Esophagus squamous epithelium (tissue), 5 donors: Measurements from ENCODE around the gene UIMC1. TPM values are rescaled to one million over a fixed set of nuclear protein-coding genes. Genes with fewer than 3 reads are reported as not detected.

Experiments
- DNase-seq: peaks from one replicate; lab custom pipeline; 2025; lab: John Stamatoyannopoulos, UW
- H3K27ac ChIP-seq, 4 donors: fragments of 200-600 bp; sonication (generic); one replicate each; pipeline ENCODE4 v1.5.1; 2016 to 2019; ENCODE audit warnings: mild to moderate bottlenecking in 1 of 4
- H3K27me3 ChIP-seq, 4 donors: fragments of 200-600 bp; sonication (generic); 1 replicate in 3 of 4; 2 replicates in 1 of 4; pipeline versions ENCODE4 v1.5.1 to v1.6.0; 2017 to 2021; ENCODE audit warnings: antibody characterized with exemption in 1 of 4
- H3K36me3 ChIP-seq, 3 donors: fragments of 200-600 bp; sonication (generic); one replicate each; pipeline ENCODE4 v1.5.1; 2016 to 2019
- H3K4me1 ChIP-seq, 3 donors: fragments of 200-600 bp; sonication (generic); one replicate each; pipeline ENCODE4 v1.5.1; 2017 to 2019
- H3K4me3 ChIP-seq, 4 donors: fragments of 200-600 bp; sonication (generic); 1 replicate in 3 of 4; 2 replicates in 1 of 4; pipeline ENCODE4 v1.5.1; 2016 to 2019; ENCODE audit warnings: mild to moderate bottlenecking in 2 of 4, moderate library complexity in 1 of 4
- H3K9me3 ChIP-seq, 3 donors: fragments of 200-600 bp; sonication (generic); one replicate each; pipeline ENCODE4 v1.5.1; 2016 to 2019
- CTCF ChIP-seq, 6 experiments: fragments of 450-650 bp in 4 of 6; fragments of 200-600 bp in 2 of 6; sonication (generic) in 2 of 6; IDR thresholded peaks; one replicate each; pipeline ENCODE4 v1.5.1; 2016 to 2019; ENCODE audit warnings: antibody characterized with exemption in 6 of 6, mild to moderate bottlenecking in 4 of 6, moderate library complexity in 4 of 6
- POLR2A ChIP-seq, 4 donors: fragments of 450-650 bp; IDR thresholded peaks; one replicate each; pipeline ENCODE4 v1.6.1; 2017; ENCODE audit warnings: antibody characterized with exemption in 4 of 4, mild to moderate bottlenecking in 4 of 4, moderate library complexity in 3 of 4
- WGBS, 2 donors: methylation state at CpG; one replicate each; pipeline ENCODE4 v1.1.5; 2018; 5-methylcytosine and 5-hydroxymethylcytosine counted together
- intact Hi-C: fragments of 100-400 bp; cut with DNase I; formaldehyde crosslinking; loops from one replicate; pipeline ENCODE4 v1.15.0; 2022
- total RNA-seq, 4 donors: library from RNA; depleted of rRNA; stranded (reverse); fragments of >200 nt; gene quantifications; one replicate each; pipeline ENCODE4 v1.1.0, GENCODE V29; 2016
- donor health status: DM: yes; HTN: yes; CAD: no.

The UIMC1 gene
- total RNA-seq, 4 donors from 2014 or later: 10.3 to 38.1 (median 15.6) TPM

- intact Hi-C loops: no loop called here
- Histone ChIP-seq H3K4me3 (no peak overlapping the region), H3K9me3 (no peaks in the 10 kb centered on the region), H3K36me3 (peaks cover 0 to 73% (median 8%) of the 10 kb centered on the region in 3 donors), H3K27me3 (no peaks in the 10 kb centered on the region), H3K27ac (no peak overlapping the region), H3K4me1 (no peaks in the 10 kb centered on the region)
- DNase-seq: no peak
- 69 to 76% methylated on average over 2 of the region's 2 CpGs for WGBS, 2 donors
- TF ChIP-seq POLR2A (IDR thresholded peaks at IDR 0.05): no peak
- no peak for TF ChIP-seq CTCF (IDR thresholded peaks at IDR 0.05)
Measured at GRCh38 chr5:176912115-176912514, 94.5 kb downstream of the UIMC1 start.

GRCh38 chr5:176908675-176909368 lies 97.8 kb downstream of the UIMC1 start:
- Histone ChIP-seq H3K27me3 (no peaks in the 10 kb centered on the region), H3K4me1 (no peaks in the 10 kb centered on the region), H3K27ac (no peak overlapping the region), H3K9me3 (no peaks in the 10 kb centered on the region), H3K36me3 (peaks cover 0 to 83% (median 26%) of the 10 kb centered on the region in 3 donors), H3K4me3 (no peak overlapping the region)
- 89 to 92% methylated on average over 5 of the region's 5 CpGs for WGBS, 2 donors
- TF ChIP-seq CTCF (IDR thresholded peaks at IDR 0.05) (no peak), POLR2A (IDR thresholded peaks at IDR 0.05) (no peak)
- DNase-seq: no peak
- intact Hi-C loops: no loop called here

- H3K36me3 ChIP-seq: peaks cover 0 to 100% (median 31%) of the 10 kb centered on the region in 3 donors
- H3K4me3 ChIP-seq: no peak overlapping the region
- H3K4me1 ChIP-seq: no peaks in the 10 kb centered on the region
- H3K27me3 ChIP-seq: no peaks in the 10 kb centered on the region
- H3K9me3 ChIP-seq: no peaks in the 10 kb centered on the region
- no peak overlapping the region for H3K27ac ChIP-seq
- no peak for DNase-seq
- intact Hi-C loops: no loop called here
- WGBS, 2 donors: 83 to 86% methylated on average over 3 of the region's 3 CpGs
- no peak for TF ChIP-seq CTCF (IDR thresholded peaks at IDR 0.05)
- no peak for TF ChIP-seq POLR2A (IDR thresholded peaks at IDR 0.05)
Measured at GRCh38 chr5:176906796-176907195, 99.8 kb downstream of the UIMC1 start.

- Histone ChIP-seq H3K9me3 (no peaks in the 10 kb centered on the region), H3K4me1 (no peaks in the 10 kb centered on the region), H3K27ac (no peak overlapping the region), H3K27me3 (no peaks in the 10 kb centered on the region), H3K36me3 (peaks cover 0 to 94% (median 31%) of the 10 kb centered on the region in 3 donors), H3K4me3 (no peak overlapping the region)
- TF ChIP-seq POLR2A (IDR thresholded peaks at IDR 0.05): no peak
- TF ChIP-seq CTCF (IDR thresholded peaks at IDR 0.05): no peak
- DNase-seq: no peak
- intact Hi-C loops: no loop called here
- 100% methylated on average over 1 of the region's 1 CpG for WGBS, 2 donors
Measured at GRCh38 chr5:176906126-176906525, 100.5 kb downstream of the UIMC1 start.

GRCh38 chr5:176904276-176904675 lies 102.3 kb downstream of the UIMC1 start:
- WGBS, 2 donors: 82 to 100% methylated on average over 3 of the region's 3 CpGs

More at GRCh38 chr5:176904276-176904675, 102.3 kb downstream of the UIMC1 start:
- H3K27me3 ChIP-seq: no peaks in the 10 kb centered on the region
- TF ChIP-seq POLR2A (IDR thresholded peaks at IDR 0.05) (no peak), CTCF (IDR thresholded peaks at IDR 0.05) (no peak)
- no peaks in the 10 kb centered on the region for H3K9me3 ChIP-seq
- peaks cover 0 to 76% (median 31%) of the 10 kb centered on the region in 3 donors for H3K36me3 ChIP-seq
- no peaks in the 10 kb centered on the region for H3K4me1 ChIP-seq
- DNase-seq: no peak
- no peak overlapping the region for H3K27ac ChIP-seq
- no peak overlapping the region for H3K4me3 ChIP-seq
- intact Hi-C loops: no loop called here
